PFSK-1 (cell line): Measurements from ENCODE around the gene NLRP4.

Source experiments
- SIN3A ChIP-seq: IDR thresholded peaks from 2 replicates; pipeline ENCODE4 v1.6.1; 2012; ENCODE audit warnings: mild to moderate bottlenecking, low read length, moderate library complexity, borderline replicate concordance; ENCODE audit not compliant: insufficient read depth
- TAF1 ChIP-seq: IDR thresholded peaks from 2 replicates; pipeline ENCODE4 v1.6.1; 2012; ENCODE audit warnings: low read length, control low read depth, borderline replicate concordance; ENCODE audit not compliant: insufficient read depth

GRCh38 chr19:55870736-55871135 lies 34.4 kb downstream of the NLRP4 start:
- no peak for TF ChIP-seq SIN3A
- no peak for TF ChIP-seq TAF1
